Gastroesophageal sphincter (tissue), 4 donors: ENCODE data around the gene CNTN2. TPM values are rescaled to one million over a fixed set of nuclear protein-coding genes. Genes with fewer than 3 reads are reported as not detected.

Experiments used
- ATAC-seq: fragments of 150-250 bp; one replicate; pipeline ENCODE4 v1.9.1; 2016; ENCODE audit warnings: mild to moderate bottlenecking, moderate library complexity
- H3K27ac ChIP-seq, 4 donors: fragments of 200-600 bp; sonication (generic) in 3 of 4; 1 replicate in 3 of 4; 2 replicates in 1 of 4; pipeline ENCODE4 v1.5.1; 2016 to 2019
- H3K27me3 ChIP-seq: fragments of 200-600 bp; sonication (generic); one replicate; pipeline ENCODE4 v1.5.1; 2019
- H3K36me3 ChIP-seq, 2 donors: fragments of 200-600 bp; sonication (generic); one replicate each; pipeline ENCODE4 v1.5.1; 2019; ENCODE audit warnings: control low read depth in 1 of 2
- H3K4me1 ChIP-seq, 3 donors: fragments of 200-600 bp; sonication (generic); 1 replicate in 2 of 3; 2 replicates in 1 of 3; pipeline ENCODE4 v1.5.1; 2016 to 2019; ENCODE audit warnings: control low read depth in 2 of 3
- H3K4me3 ChIP-seq, 2 donors: fragments of 200-600 bp; sonication (generic); one replicate each; pipeline ENCODE4 v1.5.1; 2019; ENCODE audit warnings: mild to moderate bottlenecking in 1 of 2, moderate library complexity in 1 of 2
- H3K9me3 ChIP-seq, 3 donors: fragments of 200-600 bp; sonication (generic); one replicate each; pipeline ENCODE4 v1.5.1; 2017 to 2019; ENCODE audit warnings: control low read depth in 2 of 3
- EP300 ChIP-seq: sonication (generic); formaldehyde crosslinking; IDR thresholded peaks from one replicate; pipeline ENCODE4 v1.6.1; 2017; ENCODE audit warnings: antibody characterized with exemption, mild to moderate bottlenecking
- POLR2A ChIP-seq, 2 donors: fragments of 450-650 bp; IDR thresholded peaks; one replicate each; pipeline ENCODE4 v1.6.1; 2017; ENCODE audit warnings: antibody characterized with exemption in 2 of 2, mild to moderate bottlenecking in 2 of 2, moderate library complexity in 1 of 2
- POLR2AphosphoS5 ChIP-seq: sonication (generic); formaldehyde crosslinking; IDR thresholded peaks from one replicate; pipeline ENCODE4 v1.6.1; 2017; ENCODE audit warnings: antibody characterized with exemption
- WGBS, 2 donors: methylation state at CpG; one replicate each; pipeline ENCODE4 v1.1.5; 2018; ENCODE audit warnings: low coverage in 1 of 2; 5-methylcytosine and 5-hydroxymethylcytosine counted together
- total RNA-seq, 4 donors: library from RNA; depleted of rRNA; stranded (reverse); fragments of >200 nt; gene quantifications; one replicate each; pipeline ENCODE4 v1.1.0, GENCODE V29; 2016
- TF ChIP-seq, protein P1 (sequence below), 4 experiments: fragments of 200-600 bp in 2 of 4; fragments of 450-650 bp in 2 of 4; sonication (generic) in 1 of 4; IDR thresholded peaks; one replicate each; pipeline ENCODE4 v1.5.1; 2017 to 2019; ENCODE audit warnings: antibody characterized with exemption in 4 of 4, mild to moderate bottlenecking in 2 of 4, moderate library complexity in 2 of 4

Gene CNTN2
- total RNA-seq, 4 donors from 2014 or later: 1.2 to 4.2 (median 1.8) TPM

DNA sequence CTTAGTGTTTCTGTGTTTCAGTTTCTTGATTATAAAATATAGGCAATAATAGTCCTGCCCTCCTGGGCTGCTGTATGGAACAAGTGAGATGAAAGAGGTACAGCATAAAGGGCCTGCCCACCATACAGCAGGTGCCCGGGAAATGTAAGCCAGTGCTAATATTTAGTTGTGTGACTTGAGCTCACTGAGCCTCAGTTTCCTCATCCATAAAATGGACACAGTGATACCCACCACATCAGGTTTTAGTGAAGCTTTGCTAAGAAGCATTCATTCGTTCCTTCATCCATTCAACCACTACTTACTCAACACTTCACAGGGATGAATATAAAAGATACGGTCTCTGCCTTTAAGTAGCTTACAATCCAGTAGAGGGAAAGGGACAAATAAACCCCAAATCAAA, 19.9 kb downstream of the CNTN2 start:
- 100% methylated on average over 2 to 3 of the region's 3 CpGs for WGBS, 2 donors

DNA sequence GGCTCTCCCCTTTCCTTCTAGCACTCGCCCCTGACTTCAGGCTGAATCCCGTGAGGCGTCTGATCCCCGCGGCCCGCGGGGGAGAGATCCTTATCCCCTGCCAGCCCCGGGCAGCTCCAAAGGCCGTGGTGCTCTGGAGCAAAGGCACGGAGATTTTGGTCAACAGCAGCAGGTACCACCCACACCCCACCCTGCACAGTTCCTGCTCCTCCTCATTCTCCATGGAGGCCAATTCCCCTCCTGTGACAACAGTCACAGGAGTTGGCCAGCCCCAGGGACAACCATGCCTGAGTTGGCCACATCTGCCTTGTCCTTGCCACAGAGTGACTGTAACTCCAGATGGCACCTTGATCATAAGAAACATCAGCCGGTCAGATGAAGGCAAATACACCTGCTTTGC, 21.3 kb downstream of the CNTN2 start:
- no peak for ATAC-seq
- no peaks in the 10 kb centered on the region for H3K9me3 ChIP-seq
- WGBS, 2 donors: 88% methylated on average over 10 of the region's 11 CpGs; no CpG with 5 or more reads in 1 of the 2 donors
- H3K4me1 ChIP-seq: peaks cover 0 to 24% (median 0%) of the 10 kb centered on the region in 3 donors
- H3K27ac ChIP-seq: no peak overlapping the region
- no peak overlapping the region for H3K4me3 ChIP-seq
- TF ChIP-seq, protein P1, sequence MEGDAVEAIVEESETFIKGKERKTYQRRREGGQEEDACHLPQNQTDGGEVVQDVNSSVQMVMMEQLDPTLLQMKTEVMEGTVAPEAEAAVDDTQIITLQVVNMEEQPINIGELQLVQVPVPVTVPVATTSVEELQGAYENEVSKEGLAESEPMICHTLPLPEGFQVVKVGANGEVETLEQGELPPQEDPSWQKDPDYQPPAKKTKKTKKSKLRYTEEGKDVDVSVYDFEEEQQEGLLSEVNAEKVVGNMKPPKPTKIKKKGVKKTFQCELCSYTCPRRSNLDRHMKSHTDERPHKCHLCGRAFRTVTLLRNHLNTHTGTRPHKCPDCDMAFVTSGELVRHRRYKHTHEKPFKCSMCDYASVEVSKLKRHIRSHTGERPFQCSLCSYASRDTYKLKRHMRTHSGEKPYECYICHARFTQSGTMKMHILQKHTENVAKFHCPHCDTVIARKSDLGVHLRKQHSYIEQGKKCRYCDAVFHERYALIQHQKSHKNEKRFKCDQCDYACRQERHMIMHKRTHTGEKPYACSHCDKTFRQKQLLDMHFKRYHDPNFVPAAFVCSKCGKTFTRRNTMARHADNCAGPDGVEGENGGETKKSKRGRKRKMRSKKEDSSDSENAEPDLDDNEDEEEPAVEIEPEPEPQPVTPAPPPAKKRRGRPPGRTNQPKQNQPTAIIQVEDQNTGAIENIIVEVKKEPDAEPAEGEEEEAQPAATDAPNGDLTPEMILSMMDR (IDR thresholded peaks at IDR 0.05): no peak
- no peak for TF ChIP-seq POLR2A (IDR thresholded peaks at IDR 0.05)
- TF ChIP-seq EP300: no peak
- TF ChIP-seq POLR2AphosphoS5: no peak
- no peaks in the 10 kb centered on the region for H3K27me3 ChIP-seq
- peaks cover 0 to 6% of the 10 kb centered on the region in 2 donors for H3K36me3 ChIP-seq

More for the DNA sequence above, 19.9 kb downstream of the CNTN2 start:
- H3K4me1 ChIP-seq: peaks cover 0 to 11% (median 0%) of the 10 kb centered on the region in 3 donors
- H3K36me3 ChIP-seq: peaks cover 0 to 6% of the 10 kb centered on the region in 2 donors
- no peaks in the 10 kb centered on the region for H3K9me3 ChIP-seq
- no peak for TF ChIP-seq EP300
- TF ChIP-seq, protein P1 (IDR thresholded peaks at IDR 0.05): no peak
- TF ChIP-seq POLR2A (IDR thresholded peaks at IDR 0.05): no peak
- no peak for TF ChIP-seq POLR2AphosphoS5
- no peak overlapping the region for H3K4me3 ChIP-seq
- H3K27ac ChIP-seq: no peak overlapping the region
- H3K27me3 ChIP-seq: no peaks in the 10 kb centered on the region
- ATAC-seq: no peak

DNA sequence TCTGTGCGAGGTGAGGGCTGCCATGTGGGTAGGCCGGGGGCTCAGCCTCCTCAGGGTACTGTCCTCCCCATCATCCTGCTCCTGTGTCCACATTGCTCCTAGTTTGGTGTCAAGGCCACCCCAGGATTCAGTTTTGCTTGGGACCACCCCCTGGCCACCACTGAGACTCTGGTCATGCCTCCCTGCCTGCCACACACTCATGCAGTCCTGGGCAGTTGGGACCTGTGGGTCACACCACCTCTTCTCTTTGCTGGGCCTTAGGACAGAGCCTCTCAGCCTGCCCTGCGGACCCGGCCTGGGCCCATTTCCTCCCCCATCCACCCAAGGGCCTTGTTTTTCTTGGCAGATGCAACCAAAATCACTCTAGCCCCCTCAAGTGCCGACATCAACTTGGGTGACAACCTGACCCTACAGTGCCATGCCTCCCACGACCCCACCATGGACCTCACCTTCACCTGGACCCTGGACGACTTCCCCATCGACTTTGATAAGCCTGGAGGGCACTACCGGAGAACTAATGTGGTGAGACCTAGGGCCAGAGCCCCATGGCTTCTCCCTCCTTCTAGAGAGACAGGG, 21.8 kb downstream of the CNTN2 start:
- Histone ChIP-seq H3K27me3 (no peaks in the 10 kb centered on the region), H3K9me3 (no peaks in the 10 kb centered on the region), H3K4me3 (no peak overlapping the region), H3K4me1 (peaks cover 0 to 24% (median 0%) of the 10 kb centered on the region in 3 donors), H3K36me3 (peaks cover 0 to 6% of the 10 kb centered on the region in 2 donors), H3K27ac (no peak overlapping the region)
- 98% methylated on average over 6 of the region's 9 CpGs; no CpG with 5 or more reads in 1 of the 2 donors for WGBS, 2 donors
- TF ChIP-seq, protein P1 (IDR thresholded peaks at IDR 0.05): no peak
- TF ChIP-seq EP300 (no peak), POLR2AphosphoS5 (no peak), POLR2A (IDR thresholded peaks at IDR 0.05) (no peak)
- ATAC-seq: no peak

DNA sequence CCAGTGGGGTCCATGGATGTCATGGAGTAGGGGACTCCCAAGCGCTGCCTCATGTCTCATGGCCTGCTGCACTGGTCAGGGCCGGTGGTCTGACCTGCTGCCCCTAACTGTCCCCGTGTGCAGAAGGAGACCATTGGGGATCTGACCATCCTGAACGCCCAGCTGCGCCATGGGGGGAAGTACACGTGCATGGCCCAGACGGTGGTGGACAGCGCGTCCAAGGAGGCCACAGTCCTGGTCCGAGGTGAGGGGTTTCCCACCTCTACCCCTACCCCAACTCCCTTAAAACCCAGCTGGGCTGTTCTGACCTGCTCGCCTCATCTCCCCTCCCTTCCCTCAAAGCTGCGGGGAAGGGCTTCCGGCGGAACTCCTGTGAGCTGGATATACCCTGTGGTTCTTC, 22.7 kb downstream of the CNTN2 start:
- Histone ChIP-seq H3K36me3 (peaks cover 0 to 6% of the 10 kb centered on the region in 2 donors), H3K4me3 (no peak overlapping the region), H3K4me1 (peaks cover 0 to 24% (median 0%) of the 10 kb centered on the region in 3 donors), H3K27ac (no peak overlapping the region), H3K9me3 (no peaks in the 10 kb centered on the region), H3K27me3 (no peaks in the 10 kb centered on the region)
- WGBS, 2 donors: 60 to 80% methylated on average over 1 of the region's 14 CpGs
- TF ChIP-seq, protein P1 (IDR thresholded peaks at IDR 0.05): no peak
- TF ChIP-seq POLR2AphosphoS5 (no peak), EP300 (no peak)
- ATAC-seq: no peak

DNA sequence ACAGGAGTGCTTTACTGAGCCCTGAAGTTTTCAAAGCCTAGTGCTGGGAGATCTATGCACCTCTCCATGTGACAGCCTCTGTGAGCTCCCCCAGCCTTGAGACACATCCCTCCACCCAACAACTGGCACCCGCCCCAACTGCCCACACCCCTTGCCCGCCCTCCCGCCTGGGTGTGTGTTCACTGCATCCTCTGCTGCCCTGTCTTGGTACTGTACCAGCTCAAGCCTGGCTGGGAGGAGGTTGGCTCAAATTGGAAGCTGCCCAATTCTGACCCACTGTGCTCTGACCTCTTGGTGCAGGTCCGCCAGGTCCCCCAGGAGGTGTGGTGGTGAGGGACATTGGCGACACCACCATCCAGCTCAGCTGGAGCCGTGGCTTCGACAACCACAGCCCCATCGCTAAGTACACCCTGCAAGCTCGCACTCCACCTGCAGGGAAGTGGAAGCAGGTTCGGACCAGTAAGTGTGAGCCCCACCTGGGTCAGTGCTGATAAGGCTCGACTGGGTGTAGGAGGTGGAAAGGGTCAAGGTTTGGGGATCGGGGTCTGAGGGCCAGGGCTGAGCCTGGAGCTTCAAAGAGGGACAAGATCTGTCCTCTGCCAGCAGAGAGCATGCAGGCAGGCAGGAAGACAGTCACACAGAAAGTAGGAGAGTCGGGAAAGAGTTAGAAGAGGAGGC, 23.3 kb downstream of the CNTN2 start:
- Histone ChIP-seq H3K4me3 (no peak overlapping the region), H3K9me3 (no peaks in the 10 kb centered on the region), H3K36me3 (peaks cover 0 to 6% of the 10 kb centered on the region in 2 donors), H3K4me1 (peaks cover 0 to 21% (median 0%) of the 10 kb centered on the region in 3 donors), H3K27me3 (no peaks in the 10 kb centered on the region), H3K27ac (no peak overlapping the region)
- ATAC-seq: no peak
- 87% methylated on average over 4 of the region's 13 CpGs; no CpG with 5 or more reads in 1 of the 2 donors for WGBS, 2 donors
- no peak for TF ChIP-seq EP300
- TF ChIP-seq, protein P1 (IDR thresholded peaks at IDR 0.05): no peak
- TF ChIP-seq POLR2AphosphoS5: no peak
